Measurements from ENCODE around the gene WDFY1.

Gene WDFY1

DNA sequence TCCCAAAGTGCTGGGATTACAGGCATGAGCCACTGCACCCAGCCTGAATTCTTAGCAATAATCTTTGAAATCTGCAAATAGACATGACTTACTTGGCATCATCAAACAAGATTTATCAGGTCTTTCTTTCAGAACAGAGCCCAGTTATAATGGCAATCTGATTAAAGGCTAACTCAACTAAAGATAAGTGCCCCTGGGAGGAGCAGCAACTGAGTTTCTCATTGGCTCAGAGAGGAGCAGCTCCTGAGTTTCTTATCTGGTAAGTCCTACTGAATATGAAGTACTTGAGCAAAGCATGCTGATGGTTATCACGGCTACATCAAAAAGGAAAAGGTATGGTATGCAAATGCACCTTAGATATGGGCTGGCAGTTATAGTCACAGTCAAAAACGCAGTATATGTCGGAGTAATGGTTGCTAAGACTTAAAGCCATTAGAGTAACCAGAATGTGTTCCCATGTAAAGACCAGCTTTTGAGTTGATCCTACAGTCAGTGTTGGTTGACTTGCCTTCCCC lies 92.8 kb downstream of the WDFY1 start:
- DNase-seq: no peak

DNA sequence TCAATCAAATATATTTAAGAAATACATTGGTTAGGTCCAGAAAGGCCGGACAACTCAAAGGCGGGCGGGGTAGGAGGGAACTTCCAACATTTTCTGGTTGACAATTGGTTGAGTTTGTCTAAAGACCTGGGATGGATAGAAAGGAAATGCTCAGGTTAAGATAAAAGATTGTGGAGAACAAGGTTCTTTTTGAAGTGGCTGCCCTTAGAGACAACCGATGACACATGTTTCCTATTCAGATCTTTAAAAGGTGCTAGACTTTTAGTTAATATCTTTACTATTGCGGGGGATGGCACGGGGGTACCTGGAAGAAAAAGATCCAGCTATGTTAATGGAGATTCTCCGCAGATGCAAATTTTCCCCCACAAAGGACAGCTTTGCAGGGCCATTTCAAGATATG lies 97.7 kb downstream of the WDFY1 start:
- DNase-seq: no peak

DNA sequence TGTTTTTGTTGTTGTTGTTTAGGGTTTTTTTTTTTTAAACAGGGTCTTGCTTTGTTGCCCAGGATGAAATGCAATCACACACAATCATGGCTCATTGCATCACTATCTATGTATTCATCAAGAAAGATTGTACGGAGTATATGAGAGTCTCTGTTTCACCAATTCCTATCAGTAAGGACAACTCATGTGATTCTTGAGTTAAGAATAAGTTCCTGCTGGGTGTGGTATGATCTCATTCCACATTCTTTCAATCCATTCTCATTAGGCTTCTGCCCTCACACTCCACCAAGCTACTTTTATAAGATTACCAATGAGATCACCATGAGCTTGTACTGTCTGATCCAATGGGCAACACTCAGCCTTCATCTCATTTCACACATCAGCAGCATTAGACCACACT lies 98.6 kb downstream of the WDFY1 start:
- no peak for DNase-seq

DNA sequence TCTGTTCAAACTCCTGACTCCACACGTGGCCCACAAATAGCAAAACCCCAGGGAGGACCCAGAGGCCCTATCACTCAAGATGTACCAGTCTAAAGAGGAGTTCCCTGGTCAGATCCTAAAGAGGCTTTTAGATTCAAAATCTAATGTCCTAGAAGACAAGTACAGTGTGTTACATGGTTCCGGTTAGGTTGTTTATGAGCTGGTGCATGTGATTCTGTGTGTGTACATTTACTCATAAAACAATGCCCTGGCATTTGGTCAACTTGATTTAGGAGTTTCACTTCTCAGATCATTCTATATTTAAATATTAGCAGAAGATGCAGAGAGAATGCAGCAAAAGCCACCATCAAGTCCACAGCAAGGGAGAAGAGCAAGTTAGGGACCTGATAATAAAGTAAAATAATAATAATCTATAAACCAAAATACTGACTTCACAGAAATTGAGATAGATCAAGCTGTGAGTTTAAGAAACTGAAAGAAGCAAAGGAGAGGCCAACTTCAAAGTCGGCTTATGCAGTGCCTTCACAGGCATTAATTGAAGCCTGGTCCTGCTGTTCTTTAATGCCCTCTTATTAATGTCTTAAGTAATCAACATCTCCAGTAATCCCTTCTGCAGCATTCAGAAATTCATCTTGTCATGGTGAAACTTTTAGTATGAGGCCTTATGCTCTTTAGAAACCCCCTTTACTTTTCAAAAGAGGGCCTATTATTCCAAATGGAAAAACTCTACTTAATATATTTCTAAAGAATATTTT lies 103.5 kb downstream of the WDFY1 start:
- no peak for DNase-seq

DNA sequence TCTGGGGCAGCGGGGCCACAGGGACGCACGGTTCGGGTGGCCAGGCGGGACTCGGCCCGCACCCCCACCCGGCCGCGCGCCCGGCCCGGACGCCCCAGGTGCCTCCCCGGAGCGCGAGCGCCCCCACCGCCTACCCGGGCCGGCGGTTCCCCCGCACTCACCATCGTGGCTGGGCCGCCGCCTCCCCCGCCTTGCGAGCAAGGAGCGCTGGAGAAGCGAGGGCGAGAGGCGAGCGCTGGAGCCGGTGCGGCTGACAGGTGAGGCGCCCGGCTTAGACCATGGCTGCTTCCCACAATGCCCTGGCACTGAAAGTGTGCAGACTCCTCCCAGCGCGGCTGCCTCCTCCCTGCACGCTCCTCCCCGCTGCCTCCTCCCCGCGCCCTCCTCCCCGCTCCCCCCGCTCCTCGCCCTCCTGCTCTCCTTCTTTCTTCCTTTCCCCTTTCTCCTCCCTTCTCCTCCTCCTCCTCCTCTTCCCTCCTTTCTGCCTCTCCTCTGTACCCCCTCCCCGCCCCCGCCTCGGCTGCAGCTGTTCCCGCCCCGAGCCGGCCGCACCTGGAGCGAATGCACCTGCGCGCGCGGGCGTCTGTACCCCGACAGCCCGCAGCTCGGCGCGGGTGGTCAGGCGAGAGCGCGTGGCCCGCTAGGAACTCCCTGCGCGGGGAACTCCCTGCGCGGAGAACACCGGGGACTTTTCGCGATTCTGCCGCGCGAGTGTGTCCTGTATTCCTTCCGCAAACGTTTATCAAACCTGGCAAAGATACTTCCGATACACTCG lies 107.7 kb downstream of the WDFY1 start, which contains the start of gene AP1S3:
Gene AP1S3, minus strand, starts transcription at position 296 of the 775 bp plus-strand sequence. Its CDS starts 132 bp downstream, at position 164.
- peak; percentile 68 for DNase-seq

DNA sequence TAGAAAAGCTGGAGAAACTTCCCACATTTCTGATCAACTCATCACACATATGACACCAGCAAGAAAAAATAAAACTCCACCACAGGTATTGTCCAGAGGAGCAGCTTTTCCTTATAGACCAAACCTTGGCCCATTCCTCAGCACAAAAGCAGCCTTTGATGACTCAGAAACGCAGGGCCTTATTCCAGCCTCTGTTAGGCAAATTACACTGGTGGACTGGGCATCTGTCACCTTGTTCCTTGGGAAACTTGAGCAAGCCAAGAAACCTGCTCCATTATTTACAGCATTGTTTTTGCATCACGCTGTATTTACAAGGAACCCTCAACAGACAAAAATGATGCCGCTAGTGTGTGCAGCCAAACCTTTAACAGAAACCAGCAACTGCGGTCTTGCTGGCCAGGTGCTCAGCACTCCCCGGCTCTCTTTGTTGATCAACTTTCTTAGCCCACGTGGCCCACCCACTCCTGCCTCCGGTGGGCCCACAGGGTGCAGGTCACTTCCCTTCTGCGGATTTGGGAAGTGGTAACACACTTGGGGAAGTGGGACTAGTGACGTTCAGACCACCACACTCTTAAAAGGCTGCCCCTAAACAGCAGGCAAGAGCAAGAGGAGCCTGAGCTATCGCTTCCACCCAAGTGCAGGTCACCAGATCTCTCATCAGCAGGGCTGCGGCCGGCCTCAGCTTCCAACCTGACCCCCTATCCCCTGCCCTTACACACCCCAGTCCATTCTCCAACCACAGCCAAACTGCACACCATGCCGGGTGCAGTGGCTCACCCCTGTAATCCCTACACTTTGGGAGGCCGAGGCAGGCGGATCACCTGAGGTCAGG lies 109.2 kb downstream of the WDFY1 start:
- no peak for DNase-seq

DNA sequence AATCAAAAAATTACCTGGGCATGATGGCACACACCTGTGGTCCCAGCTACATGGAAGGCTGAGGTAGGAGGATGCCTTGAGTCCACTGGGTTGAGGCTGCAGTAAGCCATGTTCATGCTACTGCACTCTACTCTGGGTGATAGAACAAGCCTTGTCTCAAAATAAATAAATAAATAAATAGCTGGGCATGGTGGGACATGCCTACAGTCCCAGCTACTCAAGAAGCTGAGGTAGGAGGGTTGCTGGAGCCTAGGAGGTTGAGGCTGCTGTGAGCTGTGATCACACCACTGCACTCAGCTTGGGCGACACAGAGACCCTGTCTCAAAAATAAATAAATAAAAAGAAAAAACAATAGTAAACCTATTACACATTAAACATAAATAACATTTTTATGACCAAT lies 110.7 kb downstream of the WDFY1 start:
- no peak for DNase-seq

DNA sequence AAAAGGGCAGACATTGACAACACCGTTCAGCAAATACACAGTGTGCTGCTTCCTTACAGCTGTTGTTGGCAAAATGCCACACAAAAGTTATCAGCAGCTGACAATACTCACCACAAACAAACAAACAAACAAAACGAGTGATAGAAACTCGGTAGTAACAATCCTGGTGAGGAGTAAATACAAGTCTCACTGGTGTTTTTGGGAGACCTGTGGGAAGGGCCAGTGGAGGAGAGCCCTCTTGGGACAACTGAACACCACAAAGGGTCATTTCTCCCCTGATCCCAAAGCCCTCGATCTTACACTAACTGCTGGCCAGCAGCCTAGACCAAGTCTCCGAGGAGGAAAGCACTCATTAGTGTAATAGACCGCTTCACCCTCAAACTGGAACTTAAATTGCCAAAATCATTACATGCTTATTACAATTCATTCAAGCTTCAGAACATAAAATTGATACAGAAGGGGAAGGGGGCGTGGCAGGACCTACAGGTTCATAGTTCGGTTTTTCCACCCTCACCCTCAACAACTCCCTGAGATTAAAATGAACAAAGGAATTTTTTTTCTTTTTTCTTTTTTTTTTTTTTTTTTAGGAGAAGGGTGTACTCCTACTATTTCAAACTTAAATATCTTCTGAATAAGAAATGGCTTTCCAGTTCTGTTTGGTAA lies 112.8 kb downstream of the WDFY1 start:
- no peak for DNase-seq

DNA sequence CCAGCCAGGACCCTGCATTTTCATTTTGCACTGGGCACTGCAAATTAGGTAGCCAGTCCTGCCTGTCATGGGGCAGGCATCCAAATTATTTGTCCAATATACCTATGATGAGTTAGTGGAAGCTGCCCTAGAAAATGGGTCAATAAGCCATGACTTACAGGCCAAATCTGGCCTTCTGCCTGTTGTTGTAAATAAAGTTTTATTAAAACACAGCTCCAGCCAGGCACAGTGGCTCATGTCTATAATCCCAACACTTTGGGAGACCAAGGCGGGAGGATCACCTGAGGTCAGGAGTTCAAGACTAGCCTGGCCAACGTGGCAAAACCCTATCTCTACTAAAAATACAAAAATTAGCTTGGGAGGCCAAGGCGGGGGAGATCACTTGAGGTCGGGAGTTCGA lies 116.0 kb downstream of the WDFY1 start:
- no peak for DNase-seq

DNA sequence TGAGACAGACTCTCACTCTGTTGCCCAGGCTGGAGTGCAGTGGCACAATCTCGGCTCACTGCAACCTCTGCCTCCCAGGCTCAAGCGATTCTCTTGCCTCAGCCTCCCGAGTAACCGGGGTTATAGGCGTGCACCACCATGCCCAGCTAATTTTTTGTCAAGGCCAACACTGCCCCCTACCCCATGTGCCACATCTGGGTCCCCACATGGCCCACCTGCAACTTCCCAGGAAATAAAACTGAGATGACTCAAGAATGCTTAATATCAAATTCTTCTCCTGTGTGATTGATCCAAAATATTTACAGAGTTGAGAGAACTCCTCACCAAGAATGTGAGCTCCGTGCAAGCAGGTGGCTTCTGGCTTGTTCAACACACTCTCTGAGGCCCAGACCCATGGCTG lies 116.8 kb downstream of the WDFY1 start:
- no peak for DNase-seq

DNA sequence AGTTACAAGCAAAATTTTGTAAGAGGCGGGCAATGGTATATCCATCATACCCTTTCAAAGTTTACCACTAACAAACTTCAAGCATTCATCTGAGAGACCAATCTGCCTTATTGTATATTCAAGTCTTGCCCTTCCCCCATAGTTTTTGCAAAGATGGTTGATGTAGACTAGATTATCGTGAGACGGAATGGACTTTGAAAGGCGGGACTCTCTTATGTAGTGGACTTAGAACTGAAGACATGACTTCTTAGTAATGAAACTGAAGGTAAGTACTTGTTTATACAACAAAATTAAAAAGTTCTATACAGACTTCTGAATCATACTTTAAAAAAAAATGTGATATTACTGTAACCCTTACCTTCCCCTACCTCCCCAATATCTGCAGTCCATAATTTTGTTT lies 118.1 kb downstream of the WDFY1 start:
- no peak for DNase-seq
